Upper lobe of left lung (tissue), 6 donors: ENCODE data around the gene FAF1. TPM values are rescaled to one million over a fixed set of nuclear protein-coding genes. Genes with fewer than 3 reads are reported as not detected.
A peak's percentile ranks its signal among the peaks of the same experiment; 100 is the strongest.
"Not testable (repeated sequence)": the region's sequence is repeated elsewhere in the genome, so short reads cannot be mapped to it uniquely, and the experiment has no call there.

Source experiments
- ATAC-seq, 2 donors: fragments of 200-7000 bp; cut with Tn5 transposase; one replicate each; pipeline ENCODE4 v1.9.1; 2022; ENCODE audit warnings: mild to moderate bottlenecking in 2 of 2, moderate library complexity in 2 of 2; ENCODE audit not compliant: low FRiP score in 2 of 2
- DNase-seq, 2 donors: peaks; one replicate each; pipeline ENCODE4 v3.0.0-alpha.2; 2019 to 2020
- H3K27ac ChIP-seq, 4 donors: fragments of 200-600 bp; sonication (generic); one replicate each; pipeline ENCODE4 v1.5.1; 2016 to 2019
- H3K27me3 ChIP-seq, 4 donors: fragments of 200-600 bp; sonication (generic); one replicate each; pipeline ENCODE4 v1.5.1; 2017 to 2019
- H3K36me3 ChIP-seq, 4 donors: fragments of 200-600 bp; sonication (generic); one replicate each; pipeline ENCODE4 v1.5.1; 2016 to 2019
- H3K4me1 ChIP-seq, 4 donors: fragments of 200-600 bp; sonication (generic); one replicate each; pipeline ENCODE4 v1.5.1; 2018 to 2019
- H3K4me3 ChIP-seq, 4 donors: fragments of 200-600 bp; sonication (generic); one replicate each; pipeline ENCODE4 v1.5.1; 2017 to 2019; ENCODE audit warnings: mild to moderate bottlenecking in 2 of 4, moderate library complexity in 1 of 4
- H3K9me3 ChIP-seq, 4 donors: fragments of 200-600 bp; sonication (generic); one replicate each; pipeline ENCODE4 v1.5.1; 2018 to 2019
- CTCF ChIP-seq, 6 experiments: fragments of 450-650 bp in 4 of 6; fragments of 200-600 bp in 2 of 6; sonication (generic) in 2 of 6; IDR thresholded peaks; one replicate each; pipeline ENCODE4 v1.5.1; 2016 to 2019; ENCODE audit warnings: antibody characterized with exemption in 6 of 6
- EP300 ChIP-seq, 4 donors: sonication (generic); formaldehyde crosslinking; IDR thresholded peaks; one replicate each; pipeline ENCODE4 v1.5.1; 2017; ENCODE audit warnings: antibody characterized with exemption in 4 of 4, control low read depth in 2 of 4
- POLR2A ChIP-seq, 4 donors: fragments of 450-650 bp; IDR thresholded peaks; one replicate each; pipeline ENCODE4 v1.5.1; 2016 to 2017; ENCODE audit warnings: antibody characterized with exemption in 4 of 4, mild to moderate bottlenecking in 2 of 4
- POLR2AphosphoS5 ChIP-seq, 2 donors: sonication (generic); formaldehyde crosslinking; IDR thresholded peaks; one replicate each; pipeline ENCODE4 v1.5.1; 2017; ENCODE audit warnings: antibody characterized with exemption in 2 of 2
- WGBS, 2 donors: methylation state at CpG; one replicate each; pipeline ENCODE4 v1.1.5; 2017 to 2018; 5-methylcytosine and 5-hydroxymethylcytosine counted together
- total RNA-seq, 6 donors: library from RNA; depleted of rRNA in 4 of 6; stranded (reverse); fragments of >200 nt in 4 of 6; gene quantifications; one replicate each; pipeline versions ENCODE4 v1.1.0 to v1.2.1, GENCODE V29; 2016 to 2021
- donor health status: DM: no; HTN: no; CAD: no; lungs with moderate emphysema.
- donor health status: DM: no; HTN: yes; CAD: no; lungs with severe emphysema.

The FAF1 gene
- total RNA-seq, 6 donors from 2014 or later: 30.2 to 52.3 (median 35.0) TPM

DNA sequence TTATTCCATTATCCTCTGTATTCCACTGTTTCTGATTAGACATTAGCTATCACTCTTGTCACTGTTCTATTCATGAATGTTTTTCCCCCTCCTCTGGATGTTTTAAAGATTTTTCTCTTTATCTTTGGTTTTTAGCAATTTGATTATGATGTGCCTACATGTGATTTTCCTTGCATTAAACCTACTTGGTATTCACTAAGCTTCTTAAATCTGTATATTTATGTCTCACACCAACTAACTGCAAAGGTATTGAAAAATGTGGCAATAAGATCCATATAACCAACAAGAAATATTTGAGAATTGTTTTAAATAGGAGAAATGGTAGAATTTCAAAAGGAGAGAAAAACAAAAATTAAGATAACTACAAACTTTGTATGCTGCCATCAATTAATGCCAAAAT lies 25.2 kb downstream of the FAF1 start:
- no peak for DNase-seq
- H3K27ac ChIP-seq: no peak overlapping the region
- no peak for ATAC-seq
- no peaks in the 10 kb centered on the region for H3K27me3 ChIP-seq
- no peaks in the 10 kb centered on the region for H3K4me1 ChIP-seq
- no peaks in the 10 kb centered on the region for H3K36me3 ChIP-seq
- H3K9me3 ChIP-seq: no peaks in the 10 kb centered on the region
- TF ChIP-seq CTCF (IDR thresholded peaks at IDR 0.05): no peak
- TF ChIP-seq POLR2A (IDR thresholded peaks at IDR 0.05): no peak
- TF ChIP-seq POLR2AphosphoS5 (IDR thresholded peaks at IDR 0.05): no peak
- H3K4me3 ChIP-seq: no peak overlapping the region

DNA sequence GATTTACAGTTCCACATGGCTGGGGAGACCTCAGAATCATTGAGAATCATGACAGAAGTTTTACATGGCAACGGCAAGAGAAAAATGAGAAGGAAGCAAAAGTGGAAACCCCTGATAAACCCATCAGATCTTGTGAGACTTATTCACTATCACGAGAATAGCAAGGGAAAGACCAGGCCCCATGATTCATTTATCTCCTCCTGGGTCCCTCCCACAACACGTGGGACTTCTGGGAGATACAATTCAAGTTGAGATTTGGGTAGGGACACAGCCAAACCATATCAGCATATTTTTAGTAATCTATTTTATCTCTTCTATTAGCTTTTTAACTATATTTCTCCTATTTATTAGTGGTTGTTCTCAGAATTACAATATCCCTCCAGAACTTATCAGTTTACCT lies 26.3 kb downstream of the FAF1 start:
- not testable (repeated sequence) for H3K27ac ChIP-seq, DNase-seq, H3K36me3 ChIP-seq, H3K27me3 ChIP-seq, H3K9me3 ChIP-seq, ATAC-seq, H3K4me1 ChIP-seq, H3K4me3 ChIP-seq
- WGBS, 2 donors: 86 to 92% methylated on average over 3 of the region's 3 CpGs

DNA sequence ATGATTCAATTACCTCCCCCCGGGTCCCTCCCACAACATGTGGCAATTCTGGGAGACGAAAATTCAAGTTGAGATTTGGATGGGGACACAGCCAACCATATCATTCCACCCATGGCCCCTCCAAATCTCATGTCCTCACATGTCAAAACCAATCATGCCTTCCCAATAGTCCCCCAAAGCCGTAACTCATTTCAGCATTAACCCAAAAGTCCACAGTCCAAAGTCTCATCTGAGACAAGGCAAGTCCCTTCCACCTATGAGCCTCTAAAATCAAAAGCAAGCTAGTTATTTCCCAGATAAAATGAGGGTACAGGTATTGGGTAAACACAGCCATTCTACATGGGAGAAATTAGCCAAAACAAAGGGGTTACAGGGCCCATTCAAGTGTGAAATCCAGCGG lies 28.0 kb downstream of the FAF1 start:
- H3K9me3 ChIP-seq, H3K27me3 ChIP-seq, H3K4me1 ChIP-seq, ATAC-seq, DNase-seq, H3K4me3 ChIP-seq, H3K27ac ChIP-seq, H3K36me3 ChIP-seq: not testable (repeated sequence)
- WGBS, 2 donors: 94 to 95% methylated on average over 4 of the region's 4 CpGs

DNA sequence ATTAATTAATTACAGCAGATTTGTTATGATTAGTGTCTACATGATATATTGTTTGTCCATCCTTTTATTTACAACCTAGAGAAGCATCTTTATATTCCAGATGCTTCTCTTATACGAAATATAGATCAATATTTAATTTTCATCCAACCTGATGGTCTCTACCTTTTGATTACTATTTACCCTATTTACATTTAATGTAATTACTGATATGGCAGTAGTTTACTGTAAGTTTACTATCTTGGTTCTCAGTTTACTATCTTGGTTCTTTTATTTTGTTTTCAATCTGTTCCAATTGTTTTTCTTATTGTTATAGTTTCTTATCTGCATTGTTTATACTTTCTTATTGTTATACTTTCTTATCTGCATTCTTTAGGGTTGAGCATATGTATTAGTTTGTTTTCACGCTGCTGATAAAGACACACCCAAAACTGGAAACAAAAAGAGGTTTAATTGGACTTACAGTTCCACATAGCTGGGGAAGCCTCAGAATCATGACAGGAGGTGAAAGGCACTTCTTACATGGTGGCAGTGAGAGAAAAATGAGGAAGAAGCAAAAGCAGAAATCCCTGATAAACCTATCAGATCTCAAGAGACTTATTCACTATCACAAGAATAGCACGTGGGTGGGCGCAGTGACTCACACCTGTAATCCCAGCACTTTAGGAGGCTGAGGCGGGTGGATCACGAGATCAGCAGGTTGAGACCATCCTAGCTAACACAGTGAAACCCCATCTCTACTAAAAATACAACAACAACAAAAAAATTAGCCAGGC lies 28.9 kb downstream of the FAF1 start:
- peak in 1 of 2 donors; percentile 26 for DNase-seq
- Histone ChIP-seq H3K27ac (no peak overlapping the region), H3K36me3 (no peaks in the 10 kb centered on the region), H3K4me3 (no peak overlapping the region), H3K27me3 (no peaks in the 10 kb centered on the region), H3K4me1 (no peaks in the 10 kb centered on the region), H3K9me3 (no peaks in the 10 kb centered on the region)
- ATAC-seq: no peak
- no peak for TF ChIP-seq POLR2A (IDR thresholded peaks at IDR 0.05)
- TF ChIP-seq POLR2AphosphoS5 (IDR thresholded peaks at IDR 0.05): no peak
- no peak for TF ChIP-seq CTCF (IDR thresholded peaks at IDR 0.05)
- TF ChIP-seq EP300 (IDR thresholded peaks at IDR 0.05): no peak
- WGBS, 2 donors: 72 to 84% methylated on average over 6 of the region's 6 CpGs

GRCh38 chr1:50930193-50930592 lies 29.9 kb downstream of the FAF1 start:
- ATAC-seq: no peak
- H3K36me3 ChIP-seq: no peaks in the 10 kb centered on the region

More at GRCh38 chr1:50930193-50930592, 29.9 kb downstream of the FAF1 start:
- Histone ChIP-seq H3K4me1 (no peaks in the 10 kb centered on the region), H3K27ac (no peak overlapping the region), H3K27me3 (no peaks in the 10 kb centered on the region), H3K9me3 (no peaks in the 10 kb centered on the region), H3K4me3 (no peak overlapping the region)
- DNase-seq: no peak
- no peak for TF ChIP-seq POLR2A (IDR thresholded peaks at IDR 0.05)
- TF ChIP-seq CTCF (IDR thresholded peaks at IDR 0.05): no peak
- TF ChIP-seq EP300 (IDR thresholded peaks at IDR 0.05): no peak
- no peak for TF ChIP-seq POLR2AphosphoS5 (IDR thresholded peaks at IDR 0.05)
